ENCODE measurements around the gene CCT6A.
A peak's percentile ranks its signal among the peaks of the same experiment; 100 is the strongest.
"Not testable (repeated sequence)": the region's sequence is repeated elsewhere in the genome, so short reads cannot be mapped to it uniquely, and the experiment has no call there.

Gene CCT6A, protein sequence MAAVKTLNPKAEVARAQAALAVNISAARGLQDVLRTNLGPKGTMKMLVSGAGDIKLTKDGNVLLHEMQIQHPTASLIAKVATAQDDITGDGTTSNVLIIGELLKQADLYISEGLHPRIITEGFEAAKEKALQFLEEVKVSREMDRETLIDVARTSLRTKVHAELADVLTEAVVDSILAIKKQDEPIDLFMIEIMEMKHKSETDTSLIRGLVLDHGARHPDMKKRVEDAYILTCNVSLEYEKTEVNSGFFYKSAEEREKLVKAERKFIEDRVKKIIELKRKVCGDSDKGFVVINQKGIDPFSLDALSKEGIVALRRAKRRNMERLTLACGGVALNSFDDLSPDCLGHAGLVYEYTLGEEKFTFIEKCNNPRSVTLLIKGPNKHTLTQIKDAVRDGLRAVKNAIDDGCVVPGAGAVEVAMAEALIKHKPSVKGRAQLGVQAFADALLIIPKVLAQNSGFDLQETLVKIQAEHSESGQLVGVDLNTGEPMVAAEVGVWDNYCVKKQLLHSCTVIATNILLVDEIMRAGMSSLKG

DNA sequence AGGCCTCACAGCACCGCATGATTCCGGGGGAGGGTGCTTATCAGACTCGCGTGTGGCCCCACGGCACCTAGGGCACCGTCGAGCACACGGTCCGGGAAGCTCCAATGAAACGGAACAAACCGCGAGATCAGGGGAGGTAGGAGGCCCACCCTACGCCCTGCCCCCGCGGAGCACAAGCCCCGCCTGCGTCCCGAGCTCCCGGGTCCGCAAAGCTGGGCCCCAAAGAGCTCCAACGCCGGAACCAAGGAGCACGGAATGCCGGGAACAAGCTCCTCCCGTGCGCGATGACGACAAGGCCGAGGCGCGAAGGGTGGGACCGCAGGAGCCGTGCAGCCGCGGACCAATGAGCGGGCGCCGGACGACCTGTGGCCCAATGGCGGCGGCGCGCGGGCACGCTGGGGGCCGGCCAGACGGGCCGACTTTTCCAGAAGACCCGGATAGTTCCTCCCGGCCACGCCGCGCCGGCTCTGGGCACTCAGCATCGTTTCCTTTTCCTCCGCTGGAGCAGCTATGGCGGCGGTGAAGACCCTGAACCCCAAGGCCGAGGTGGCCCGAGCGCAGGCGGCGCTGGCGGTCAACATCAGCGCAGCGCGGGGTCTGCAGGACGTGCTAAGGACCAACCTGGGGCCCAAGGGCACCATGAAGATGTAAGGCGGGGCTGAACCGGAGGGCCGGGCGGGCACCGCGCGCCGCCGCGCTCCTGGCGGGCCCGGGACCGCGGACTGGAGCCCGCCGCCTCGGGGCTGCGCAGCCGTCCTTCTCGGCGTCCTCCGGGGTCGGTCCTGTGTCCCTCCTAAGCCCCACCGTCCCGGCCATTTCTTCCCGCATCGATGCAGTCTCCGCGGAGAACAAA lies at the start of gene CCT6A, which contains the start of gene PSPH:
CCT6A (plus strand) TSS at position 427 of the 853 bp plus-strand sequence; CDS start at position 511, 84 bp downstream.
PSPH (minus strand) TSS at position 106 of the 853 bp plus-strand sequence. CDS start 30,232 bp downstream, outside the sequence.
- DNase-seq (peak; percentile 95), ATAC-seq (peak; percentile 95)

DNA sequence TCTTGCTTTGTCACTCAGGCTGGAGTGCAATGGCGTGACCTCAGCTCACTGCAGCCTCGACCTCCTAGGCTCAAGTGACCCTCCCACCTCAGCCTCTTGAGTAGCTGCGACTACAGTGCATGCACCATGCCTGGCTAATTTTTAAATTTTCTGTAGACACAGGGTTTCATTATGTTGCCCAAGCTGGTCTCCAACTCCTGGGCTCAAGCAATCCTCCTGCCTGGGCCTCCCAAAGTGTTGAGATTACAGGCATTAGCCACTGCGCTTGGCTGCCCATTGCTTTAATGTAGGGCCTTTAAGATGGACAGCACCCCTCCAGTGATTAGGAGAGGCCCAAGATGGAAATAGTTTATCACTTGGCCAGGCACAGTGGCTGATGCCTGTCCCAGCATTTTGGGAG lies 47.8 kb upstream of the CCT6A start:
- ATAC-seq (no peak), DNase-seq (no peak)

DNA sequence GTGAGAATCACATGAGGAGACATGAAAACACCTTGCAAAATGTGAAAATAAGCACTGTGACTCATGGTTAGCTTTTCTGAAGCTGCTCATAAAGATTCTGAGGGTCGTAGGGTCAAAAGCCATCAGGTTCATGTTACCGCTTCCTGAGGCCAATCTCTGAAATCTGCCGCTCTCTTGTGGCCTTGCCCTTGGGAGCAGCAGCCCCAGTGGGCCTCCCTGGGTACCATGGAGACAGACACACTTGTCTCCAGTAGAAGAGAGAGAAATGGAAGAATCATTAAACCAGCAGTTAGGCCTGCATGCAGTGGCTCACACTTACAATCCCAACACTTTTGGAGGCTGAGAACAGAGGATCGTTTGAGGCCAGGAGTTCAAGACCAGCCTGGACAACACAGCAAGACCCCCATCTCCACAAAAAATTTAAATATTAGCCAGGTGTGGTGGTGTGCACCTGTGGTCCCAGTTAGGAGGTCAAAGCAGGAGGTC lies 44.4 kb upstream of the CCT6A start:
- DNase-seq (no peak), ATAC-seq (no peak)

DNA sequence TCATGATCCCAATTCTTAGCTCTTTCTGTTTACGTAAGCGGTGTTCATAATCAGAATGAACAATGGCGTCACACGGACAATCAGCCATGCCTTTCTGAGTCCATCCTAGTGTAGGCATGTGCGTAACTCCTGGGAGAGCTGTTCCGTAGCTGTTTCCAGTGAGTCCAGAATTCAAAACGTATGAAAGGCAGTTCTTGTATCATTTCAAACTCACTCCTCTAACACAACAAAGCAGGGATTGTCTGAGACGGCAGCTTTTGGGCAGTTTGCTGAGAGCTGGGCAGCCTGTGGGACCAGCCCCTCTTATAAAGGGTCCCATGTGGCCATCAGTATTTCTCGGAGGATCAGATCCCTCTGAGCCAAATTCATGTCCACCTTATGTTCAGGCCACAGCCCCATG lies 43.7 kb upstream of the CCT6A start:
- ATAC-seq (no peak), DNase-seq (no peak)

DNA sequence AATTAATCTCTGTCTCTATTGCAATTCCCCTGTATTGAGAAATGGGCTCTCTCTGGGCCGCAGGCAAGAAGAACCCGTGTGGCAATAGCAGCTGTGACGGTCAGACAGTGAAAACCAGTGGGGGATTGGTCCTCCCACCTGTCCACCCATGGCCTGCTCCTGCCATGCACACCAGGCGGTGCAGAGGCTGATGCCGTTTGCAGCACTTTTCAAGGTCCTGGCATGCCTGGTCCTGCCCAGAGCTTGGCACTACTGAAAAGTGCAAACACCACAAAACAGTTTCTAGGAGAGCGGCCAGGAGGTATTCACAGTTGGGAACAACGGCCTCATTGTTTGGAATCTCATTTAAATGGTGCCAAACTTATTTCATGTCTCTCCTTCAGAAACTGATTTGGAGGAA lies 41.9 kb upstream of the CCT6A start:
- ATAC-seq (no peak), DNase-seq (no peak)

DNA sequence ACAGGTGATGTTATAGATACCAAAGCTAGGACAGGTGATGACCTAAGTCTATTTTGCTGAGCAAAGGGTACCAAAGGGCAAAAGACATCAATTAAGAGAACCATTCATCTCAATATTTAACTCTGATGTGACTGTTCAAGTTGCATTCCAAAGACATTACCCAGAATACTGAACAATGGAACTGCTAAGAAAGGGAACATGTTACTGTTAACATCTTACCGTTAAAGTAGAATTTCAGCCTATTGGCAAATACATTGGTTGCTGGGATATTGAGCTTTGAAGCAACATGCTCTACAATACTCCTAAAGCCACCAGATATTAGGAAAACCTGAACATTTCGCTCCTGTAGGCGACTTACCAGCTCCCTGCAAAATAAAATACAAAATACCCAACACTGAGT lies 34.5 kb upstream of the CCT6A start:
- ATAC-seq, DNase-seq: not testable (repeated sequence)

DNA sequence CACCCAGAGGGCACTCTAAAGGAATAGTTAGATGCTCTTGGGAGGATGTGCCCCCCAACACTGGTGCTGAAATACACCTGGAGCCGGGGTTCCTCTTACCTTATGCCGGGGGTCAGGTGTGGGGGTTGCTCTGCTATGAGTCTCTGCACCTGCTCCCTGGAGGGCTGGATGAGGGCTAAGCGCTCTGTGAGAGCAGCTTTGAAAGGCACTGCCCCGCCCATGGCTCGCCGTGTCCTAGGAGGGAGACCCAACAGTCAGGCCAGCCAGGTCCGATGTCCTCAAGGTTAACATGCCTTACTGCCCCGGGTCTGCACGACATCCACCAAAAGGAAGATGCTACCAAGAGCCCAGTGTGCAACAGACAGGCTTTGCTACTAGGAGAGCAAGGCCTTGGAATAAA lies 32.1 kb upstream of the CCT6A start:
- DNase-seq (no peak), ATAC-seq (no peak)

DNA sequence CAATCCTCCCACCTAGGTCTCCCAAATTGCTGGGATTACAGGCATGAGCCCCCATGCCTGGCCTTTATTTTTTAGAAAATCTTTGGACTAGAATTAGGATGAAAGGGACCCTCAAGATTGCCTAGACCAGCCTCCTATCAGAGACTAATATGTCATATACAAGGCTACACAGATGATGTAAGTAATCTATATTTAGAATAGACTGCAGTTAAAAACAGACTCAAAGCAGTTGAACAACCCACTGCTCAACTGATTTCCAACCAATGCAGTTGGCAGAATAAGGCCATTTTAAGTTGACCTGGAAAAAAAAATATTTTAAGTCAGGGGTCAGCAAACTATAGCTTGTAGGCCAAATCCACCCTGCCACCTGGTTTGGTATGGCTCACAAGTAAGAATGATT lies 28.1 kb upstream of the CCT6A start:
- DNase-seq = no peak
- ATAC-seq = no peak

DNA sequence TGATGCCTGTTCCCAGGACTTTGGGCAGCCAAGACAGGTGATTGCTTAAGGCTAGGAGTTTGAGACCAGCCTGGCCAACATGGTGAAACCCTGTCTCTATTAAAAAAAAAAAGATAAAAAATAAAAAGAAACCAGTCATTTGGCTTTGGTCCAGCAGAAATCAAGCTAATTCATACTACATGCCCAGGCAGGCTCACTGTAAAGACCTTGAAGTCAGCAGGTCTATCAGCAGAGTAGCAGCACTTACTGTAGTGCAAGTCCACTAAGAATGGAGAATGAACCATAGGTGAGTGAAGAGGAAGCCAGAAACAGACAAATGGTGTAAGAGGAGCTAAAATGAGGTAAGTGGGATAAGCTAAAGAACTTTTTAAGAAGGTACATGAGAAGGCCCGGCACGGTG lies 25.0 kb upstream of the CCT6A start:
- DNase-seq = no peak
- ATAC-seq = no peak

DNA sequence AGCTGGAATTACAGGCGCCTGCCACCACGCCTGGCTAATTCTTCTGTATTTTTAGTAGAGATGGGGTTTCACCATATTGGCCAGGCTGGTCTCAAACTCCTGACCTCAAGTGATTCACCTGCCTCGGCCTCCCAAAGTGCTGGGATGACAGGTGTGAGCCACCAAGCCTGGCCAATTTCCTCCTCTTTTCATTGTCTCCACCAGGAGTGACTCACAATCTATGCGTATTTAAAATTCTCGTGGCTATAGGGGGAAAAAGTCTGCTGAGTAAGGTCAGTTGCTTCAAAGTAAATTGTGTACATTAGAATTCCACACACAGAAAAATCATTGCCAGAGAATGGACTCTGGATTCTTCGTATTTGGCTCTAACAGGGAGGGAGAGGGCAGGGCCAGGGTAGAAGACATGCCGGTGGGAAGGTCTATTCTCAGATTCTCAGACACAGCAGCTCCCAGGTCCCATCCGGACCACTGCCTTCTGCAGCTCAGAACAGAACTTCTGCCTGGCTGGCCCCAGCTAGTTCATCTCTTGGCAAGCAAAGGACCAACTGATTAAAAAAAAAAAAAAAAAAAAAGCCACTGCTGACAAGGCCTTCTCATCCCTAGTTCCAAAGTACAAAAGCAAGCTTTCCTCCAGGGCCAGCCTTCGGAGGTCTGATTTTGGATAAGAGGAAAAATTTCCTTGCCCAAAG lies 22.5 kb upstream of the CCT6A start:
- ATAC-seq = no peak
- DNase-seq = no peak

DNA sequence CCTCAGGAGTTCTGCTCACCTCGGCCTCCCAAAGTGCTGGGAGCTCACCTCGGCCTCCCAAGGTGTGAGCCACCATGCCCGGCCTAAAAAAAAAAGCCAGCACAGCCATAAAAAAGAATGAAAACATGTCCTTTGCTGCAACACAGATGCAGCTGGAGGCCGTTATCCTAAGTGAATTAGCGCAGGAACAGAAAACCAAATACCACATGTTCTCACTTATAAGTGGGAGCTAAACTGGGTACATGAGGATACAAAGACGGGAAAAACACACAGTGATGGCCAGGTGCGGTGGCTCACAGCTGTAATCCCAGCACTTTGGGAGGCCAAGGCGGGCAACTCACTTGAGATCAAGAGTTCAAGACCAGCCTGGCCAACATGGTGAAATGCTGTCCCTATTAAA lies 21.2 kb upstream of the CCT6A start:
- ATAC-seq (no peak), DNase-seq (no peak)

DNA sequence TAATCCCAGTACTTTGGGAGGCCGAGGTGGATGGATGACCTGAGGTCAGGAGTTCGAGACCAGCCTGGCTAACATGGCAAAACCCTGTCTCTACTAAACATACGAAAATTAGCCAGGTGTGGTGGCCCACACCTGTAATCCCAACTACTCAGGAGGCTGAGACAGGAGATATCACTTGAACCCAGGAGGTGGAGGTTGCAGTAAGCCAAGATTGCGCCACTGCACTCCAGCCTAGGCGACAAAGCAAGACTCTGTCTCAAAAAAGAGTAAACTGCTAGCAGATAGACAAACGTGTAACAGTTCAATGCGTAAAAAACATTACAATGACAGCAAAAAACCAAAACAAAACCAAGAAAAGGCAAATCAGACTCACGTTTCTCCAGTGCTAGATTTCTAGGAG lies 20.0 kb upstream of the CCT6A start:
- not testable (repeated sequence) for ATAC-seq, DNase-seq

DNA sequence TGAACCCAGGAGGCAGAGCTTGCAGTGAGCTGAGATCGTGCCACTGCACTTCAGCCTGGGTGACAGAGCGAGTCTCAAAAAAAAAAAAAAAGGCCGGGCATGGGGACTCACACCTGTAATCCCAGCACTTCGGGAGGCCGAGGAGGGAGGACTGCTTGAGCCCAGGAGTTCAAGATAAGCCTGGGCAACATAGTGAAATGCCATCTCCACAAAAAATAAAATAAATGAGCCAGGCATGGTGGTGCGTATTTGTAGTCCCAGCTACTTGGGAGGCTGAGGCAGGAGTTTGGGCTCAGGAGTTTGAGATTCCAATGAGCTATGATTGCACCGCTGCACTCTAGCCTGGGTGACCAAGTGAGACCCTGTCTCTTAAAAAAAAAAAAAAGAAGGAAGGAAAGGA lies 19.0 kb upstream of the CCT6A start:
- not testable (repeated sequence) for DNase-seq, ATAC-seq

DNA sequence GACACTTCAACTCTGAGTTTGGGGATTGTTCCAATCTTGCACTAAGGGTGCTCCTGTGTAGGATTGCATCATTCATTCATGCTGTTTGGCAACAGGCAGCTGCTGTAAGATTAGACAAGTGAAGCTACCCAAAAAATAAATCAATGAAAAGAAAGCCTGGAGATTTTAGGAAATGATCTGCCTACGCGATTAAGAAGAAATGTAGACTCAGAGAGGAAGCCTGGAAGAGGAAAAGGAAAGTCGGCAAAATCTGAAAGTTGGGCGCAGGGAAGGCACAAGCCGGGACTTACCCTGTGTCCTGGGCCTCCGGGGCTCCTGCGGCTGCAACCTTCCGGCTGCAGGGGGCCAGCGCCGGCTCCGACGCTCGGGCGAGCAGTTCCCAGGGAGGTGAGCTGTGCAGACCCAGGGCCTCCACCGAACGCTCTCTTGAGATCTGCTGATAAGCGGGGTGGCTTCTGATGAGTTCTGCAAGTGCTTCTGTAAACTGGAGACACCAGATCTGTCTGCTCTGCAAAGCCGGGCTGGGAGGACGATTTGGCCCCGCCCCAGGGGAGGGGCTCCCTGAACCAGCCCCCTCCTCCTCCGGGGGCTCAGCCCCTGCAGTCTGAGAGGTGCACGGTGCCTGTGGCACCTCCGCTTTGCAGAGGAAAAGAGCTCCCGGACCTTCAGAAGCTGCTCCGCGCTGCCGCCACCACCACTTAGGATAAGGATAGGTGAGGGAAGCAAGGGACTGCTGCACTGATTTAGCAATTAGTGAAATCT lies 17.7 kb upstream of the CCT6A start:
- DNase-seq = peak; percentile 75
- ATAC-seq = peak; percentile 93

DNA sequence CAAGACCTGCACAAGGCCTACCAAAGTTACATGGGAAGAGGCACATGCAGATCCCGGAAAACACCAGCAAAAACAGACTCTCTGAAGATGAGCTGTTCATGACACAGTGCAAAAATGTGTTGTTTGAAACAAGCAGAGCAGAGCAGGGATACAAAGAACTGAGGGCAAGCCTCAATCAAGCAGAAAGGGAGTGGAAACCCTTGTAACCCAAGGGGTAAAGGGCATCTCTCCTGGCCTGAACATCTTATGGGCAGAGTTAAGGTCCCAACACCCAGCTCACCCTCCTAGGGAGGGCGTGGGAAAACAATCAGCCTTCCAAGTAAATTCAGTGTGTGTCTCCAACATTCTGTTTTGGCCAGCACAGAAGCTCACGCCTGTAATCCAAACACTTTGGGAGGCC lies 10.8 kb upstream of the CCT6A start:
- ATAC-seq (no peak), DNase-seq (no peak)

DNA sequence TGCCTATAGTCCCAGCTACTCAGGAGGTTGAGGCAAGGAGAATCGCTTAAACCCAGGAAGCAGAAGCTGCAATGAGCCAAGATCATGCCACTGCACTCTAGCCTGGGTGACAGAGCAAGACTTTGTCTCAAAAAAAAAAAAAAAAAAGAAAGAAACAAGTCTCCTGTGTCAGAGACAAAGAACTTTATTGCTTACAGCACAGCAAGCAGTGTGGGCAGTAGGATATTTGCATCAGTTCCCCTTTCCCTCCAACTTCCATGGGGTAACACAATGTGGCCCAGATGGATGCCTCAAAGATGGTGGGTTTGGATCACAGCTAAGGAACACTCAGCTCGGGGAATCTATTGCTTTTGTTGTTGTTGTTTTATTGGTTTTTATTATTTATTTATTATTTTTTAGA lies 5.8 kb upstream of the CCT6A start:
- not testable (repeated sequence) for ATAC-seq, DNase-seq

DNA sequence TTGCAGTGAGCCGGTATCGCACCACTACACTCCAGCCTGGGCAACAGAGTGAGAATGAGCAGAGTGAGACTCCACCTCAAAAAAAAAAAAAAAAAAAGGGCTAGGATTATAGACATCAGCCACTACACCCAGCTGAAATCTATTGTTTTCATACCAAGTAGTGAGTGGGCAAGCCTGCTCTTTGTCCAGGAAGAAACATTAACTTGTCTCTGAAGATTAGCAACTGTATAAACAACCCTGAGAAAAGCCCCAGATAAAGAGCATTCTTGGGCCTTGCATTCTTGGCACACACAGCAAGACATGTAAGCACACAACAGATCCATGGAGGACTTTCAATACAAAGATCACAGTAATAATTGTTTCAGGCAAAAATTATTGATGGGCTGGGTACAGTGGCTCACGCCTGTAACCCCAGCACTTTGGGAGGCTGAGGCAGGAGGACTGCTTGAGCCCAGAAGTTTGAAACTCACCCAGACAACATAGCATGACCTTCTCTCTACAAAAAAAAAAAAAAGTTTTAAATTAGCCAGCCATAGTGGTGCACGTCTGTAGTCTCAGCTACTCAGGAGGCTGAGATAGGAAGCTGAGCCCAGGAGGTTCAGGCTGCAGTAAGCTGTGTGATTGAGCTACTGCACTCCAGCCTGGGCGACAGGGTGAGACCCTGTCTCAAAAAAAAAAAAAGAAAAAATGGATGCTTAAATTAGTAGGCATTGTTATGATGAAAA lies 4.7 kb upstream of the CCT6A start:
- ATAC-seq = no peak
- no peak for DNase-seq

DNA sequence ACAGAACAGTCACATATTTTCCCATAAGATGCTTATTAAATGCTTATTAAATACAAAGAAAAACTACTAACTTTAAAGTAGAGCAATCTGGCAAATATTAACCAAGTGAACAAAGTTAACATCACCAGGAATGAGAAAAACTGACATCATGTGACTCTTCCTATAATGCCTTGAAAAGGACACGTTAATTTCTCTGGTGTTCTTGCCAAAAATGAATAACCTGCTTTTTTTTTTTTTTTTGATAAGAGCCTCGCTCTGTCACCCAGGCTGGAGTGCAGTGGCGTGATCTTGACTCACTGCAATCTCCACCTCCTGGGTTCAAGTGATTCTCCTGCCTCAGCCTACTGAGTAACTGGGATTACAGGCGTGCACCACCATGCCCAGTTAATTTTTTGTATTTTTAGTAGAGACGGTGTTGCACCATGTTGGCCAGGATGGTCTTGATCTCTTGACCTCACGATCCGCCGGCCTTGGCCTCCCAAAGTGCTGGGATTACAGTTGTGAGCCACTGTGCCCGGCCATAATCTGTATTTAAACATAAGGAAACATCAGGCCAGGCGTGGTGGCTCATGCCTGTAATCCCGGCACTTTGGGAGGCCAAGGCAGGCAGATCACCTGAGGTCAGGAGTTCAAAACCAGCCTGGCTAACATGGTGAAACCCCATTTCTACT lies 4.0 kb upstream of the CCT6A start:
- not testable (repeated sequence) for ATAC-seq, DNase-seq

DNA sequence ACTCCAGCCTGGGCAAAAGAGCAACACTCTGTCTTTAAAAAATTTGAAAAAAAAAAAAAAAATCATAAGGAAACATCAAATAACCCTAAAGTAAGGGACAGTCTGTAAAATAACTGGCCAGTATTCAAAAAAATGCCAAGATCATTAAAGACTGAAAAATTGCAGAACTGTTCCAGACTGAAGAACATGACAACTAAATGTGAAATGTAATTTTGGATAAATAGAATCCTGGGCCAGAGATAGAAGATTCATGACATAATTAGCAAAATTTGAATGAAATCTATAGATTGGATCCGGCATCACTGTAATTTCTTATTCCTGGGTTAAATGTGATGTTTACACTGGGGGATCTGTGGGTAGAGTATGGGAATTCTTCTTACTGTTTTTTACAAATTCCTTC lies 3.3 kb upstream of the CCT6A start:
- no peak for ATAC-seq
- DNase-seq = no peak

DNA sequence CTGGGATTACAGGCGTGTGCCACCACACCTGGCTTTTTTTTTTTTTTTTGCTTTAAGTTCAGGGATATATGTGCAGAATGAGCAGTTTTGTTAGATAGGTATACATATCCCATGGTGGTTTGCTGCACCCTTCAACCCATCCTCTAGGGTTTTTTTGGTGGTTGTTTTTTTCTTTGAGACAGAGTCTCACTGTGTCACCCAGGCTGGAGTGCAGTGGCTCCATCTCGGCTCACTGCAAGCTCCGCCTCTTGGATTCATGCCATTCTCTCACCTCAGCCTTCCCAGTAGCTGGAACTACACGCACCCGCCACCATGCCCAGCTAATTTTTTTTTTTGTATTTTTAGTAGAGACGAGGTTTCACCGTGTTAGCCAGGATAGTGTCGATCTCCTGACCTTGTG lies 2.8 kb upstream of the CCT6A start:
- not testable (repeated sequence) for DNase-seq, ATAC-seq
